ENCODE results near the gene CXCL3. TPM values are rescaled to one million over a fixed set of nuclear protein-coding genes. Genes with fewer than 3 reads are reported as not detected.

CXCL3 gene
- total RNA-seq, 4 donors from 2014 or later: 1.1 to 26.9 (median 6.7) TPM

GRCh38 chr4:73990988-73991741 lies 47.3 kb downstream of the CXCL3 start:
- no peak for TF ChIP-seq CTCF (IDR thresholded peaks at IDR 0.05)
- no peak for ATAC-seq (ENCODE audit: low FRiP score)
- DNase-seq (ENCODE audit: low spot score): no peak

- TF ChIP-seq CTCF (IDR thresholded peaks at IDR 0.05): no peak
- ATAC-seq (ENCODE audit: low FRiP score) (no peak), DNase-seq (ENCODE audit: low spot score) (no peak)
These were observed 48.6 kb downstream of the CXCL3 start for GRCh38 chr4:73989928-73990327.

- no peak for ATAC-seq (ENCODE audit: low FRiP score)
- TF ChIP-seq CTCF (IDR thresholded peaks at IDR 0.05): no peak
- no peak for DNase-seq (ENCODE audit: low spot score)
These were observed 49.5 kb downstream of the CXCL3 start for GRCh38 chr4:73989031-73989430.

- no peak for DNase-seq (ENCODE audit: low spot score)
- ATAC-seq (ENCODE audit: low FRiP score): no peak
- no peak for TF ChIP-seq CTCF (IDR thresholded peaks at IDR 0.05)
These were observed 50.4 kb downstream of the CXCL3 start, which contains the start of gene PPBP for GRCh38 chr4:73988061-73988460. TSS of gene PPBP (minus strand) at chr4:73988190. CDS start at chr4:73988103, 87 bp downstream.

Small RNA genes within 50 kb of the gene (small RNA-seq; reads per million reads assigned to genes)
- gene RN7SL218P: not detected

Other genes with a start within 250 kb of the CXCL3 start
- gene CXCL6, start 202.0 kb downstream of the CXCL3 start, total RNA-seq: 10 to 100 TPM in 1 of 4 donors, 1 to 10 TPM in 2, not detected in 1; 1.8 to 15.8 (median 3.1) TPM
- gene PF4V1, start 185.4 kb downstream of the CXCL3 start, total RNA-seq: not detected
- gene CXCL1, start 169.3 kb downstream of the CXCL3 start, total RNA-seq: 100 to 1,000 TPM in 1 of 4 donors, 10 to 100 TPM in 1, 1 to 10 TPM in 2; 2.7 to 114 (median 12.9) TPM
- not detected for gene PF4, start 56.7 kb downstream of the CXCL3 start, total RNA-seq
- gene PPBP, start 50.5 kb downstream of the CXCL3 start, total RNA-seq: 1 to 10 TPM in 2 of 4 donors, not detected in 2; 1.9 to 3.4 TPM
- gene CXCL5, start 40.0 kb downstream of the CXCL3 start, total RNA-seq: 1 to 10 TPM in 1 of 4 donors, under 1 TPM in 1, not detected in 2; 0.56 to 1.8 TPM
- gene CXCL2, start 60.5 kb upstream of the CXCL3 start, total RNA-seq: 100 to 1,000 TPM in 1 of 4 donors, 10 to 100 TPM in 3; 27.8 to 295 (median 68.7) TPM
- 10 to 100 TPM; 12.2 to 23.2 (median 18.4) TPM for gene MTHFD2L, start 119.4 kb upstream of the CXCL3 start, total RNA-seq